Fibroblast of lung (primary cell): ENCODE data around the gene TPD52L1. TPM values are rescaled to one million over a fixed set of nuclear protein-coding genes. Genes with fewer than 3 reads are reported as not detected.

Experiments
- DNase-seq, 2 donors: peaks; one replicate each; pipeline versions ENCODE4 v3.0.0 to v3.0.0-alpha.2; 2010; ENCODE audit warnings: low read depth in 2 of 2
- H2AFZ ChIP-seq: 2 replicates; pipeline ENCODE4 v1.5.1; 2012; ENCODE audit warnings: low read length, control low read depth, inconsistent platforms
- H3K27ac ChIP-seq: 2 replicates; pipeline ENCODE4 v1.5.1; 2011; ENCODE audit warnings: low read length, control low read depth; ENCODE audit not compliant: insufficient read depth
- H3K27me3 ChIP-seq: 2 replicates; pipeline ENCODE4 v1.5.1; 2011; ENCODE audit warnings: mild to moderate bottlenecking, low read length; ENCODE audit not compliant: control insufficient read depth, insufficient read depth
- H3K36me3 ChIP-seq: 2 replicates; pipeline ENCODE4 v1.5.1; 2011; ENCODE audit warnings: low read length; ENCODE audit not compliant: control insufficient read depth, insufficient read depth
- H3K4me1 ChIP-seq: 2 replicates; pipeline ENCODE4 v1.5.1; 2011; ENCODE audit warnings: low read length; ENCODE audit not compliant: control insufficient read depth, insufficient read depth; ENCODE audit errors: extremely low read depth
- H3K4me2 ChIP-seq: 2 replicates; pipeline ENCODE4 v1.5.1; 2011; ENCODE audit warnings: low read length, control low read depth; ENCODE audit not compliant: insufficient read depth; ENCODE audit errors: extremely low read depth
- H3K4me3 ChIP-seq, 4 experiments: fragments of 200-600 bp in 1 of 4; sonication (generic) in 1 of 4; replicated peaks in 1 of 4; 2 replicates each; pipeline ENCODE4 v1.5.1; 2011 to 2016; ENCODE audit warnings: low read length in 4 of 4, low read depth in 3 of 4, mild to moderate bottlenecking in 3 of 4, control low read depth in 2 of 4, inconsistent platforms in 1 of 4, mixed read lengths in 1 of 4; ENCODE audit not compliant: insufficient read depth in 1 of 4; ENCODE audit errors: control extremely low read depth in 1 of 4
- H3K79me2 ChIP-seq: 2 replicates; pipeline ENCODE4 v1.5.1; 2012; ENCODE audit warnings: mild to moderate bottlenecking, low read length, inconsistent platforms; ENCODE audit not compliant: control insufficient read depth, insufficient read depth
- H3K9ac ChIP-seq: 2 replicates; pipeline ENCODE4 v1.5.1; 2011; ENCODE audit warnings: mild to moderate bottlenecking, low read length, control low read depth; ENCODE audit not compliant: insufficient read depth
- H3K9me3 ChIP-seq: 2 replicates; pipeline ENCODE4 v1.5.1; 2012; ENCODE audit warnings: low read depth, low read length; ENCODE audit not compliant: control insufficient read depth, insufficient read depth
- H4K20me1 ChIP-seq: 2 replicates; pipeline ENCODE4 v1.5.1; 2011; ENCODE audit warnings: low read length; ENCODE audit not compliant: control insufficient read depth, insufficient read depth; ENCODE audit errors: extremely low read depth
- EZH2 ChIP-seq: IDR thresholded peaks from 2 replicates; pipeline ENCODE4 v1.5.1; 2012; ENCODE audit warnings: low read length, control low read depth, mild to moderate bottlenecking; ENCODE audit errors: missing control alignments
- polyA plus RNA-seq, 2 donors: library from polyadenylated mRNA; depleted of rRNA in 1 of 2; stranded (reverse) in 1 of 2; unstranded in 1 of 2; fragments of >200 nt; gene quantifications; 2 replicates each; pipeline ENCODE4 v1.2.1, GENCODE V29; 2011 to 2012; ENCODE audit warnings: missing spikeins in 1 of 2
- total RNA-seq: library from RNA; depleted of rRNA; stranded (reverse); fragments of >200 nt; gene quantifications from 2 replicates; pipeline ENCODE4 v1.2.1, GENCODE V29; 2014
- TF ChIP-seq, protein P1 (sequence below), 2 donors: IDR thresholded peaks in 1 of 2; conservative IDR thresholded peaks in 1 of 2; 1 replicate in 1 of 2; 2 replicates in 1 of 2; pipeline ENCODE4 v1.5.1; 2011 to 2012; ENCODE audit warnings: low read length in 2 of 2, control low read depth in 1 of 2, inconsistent platforms in 1 of 2, low read depth in 1 of 2, mild to moderate bottlenecking in 1 of 2

Gene TPD52L1
- total and polyA plus RNA-seq, 2 donors (not counting 1 experiment from before 2014, with no cell fraction given), result 41.0 to 75.9 TPM

DNA sequence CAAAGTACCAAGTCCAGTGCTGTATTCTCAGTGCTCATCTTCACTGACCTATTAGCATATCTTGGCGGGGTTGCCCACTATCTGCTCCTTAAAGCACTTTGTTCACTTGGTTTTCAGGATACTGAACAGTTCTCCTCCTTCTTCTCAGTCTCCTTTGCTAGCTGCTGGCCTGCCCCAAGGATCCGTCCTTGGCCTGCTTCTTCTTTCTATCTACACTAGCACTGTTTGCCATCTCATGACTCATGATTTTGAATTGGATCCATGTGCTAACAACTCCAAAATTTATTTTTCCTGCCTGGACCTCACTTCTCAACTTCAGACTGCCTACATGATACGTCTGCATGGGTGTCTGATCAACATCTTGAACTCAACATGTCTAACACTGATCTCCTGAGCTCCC lies 15.5 kb downstream of the TPD52L1 start:
- Histone ChIP-seq H4K20me1 (no peaks in the 10 kb centered on the region), H3K4me1 (no peaks in the 10 kb centered on the region), H3K4me3 (no peak overlapping the region), H3K9ac (no peak overlapping the region), H3K79me2 (no peaks in the 10 kb centered on the region), H3K27ac (no peak overlapping the region), H2AFZ (no peak overlapping the region), H3K4me2 (peak overlapping the region; percentile 4), H3K27me3 (no peaks in the 10 kb centered on the region), H3K36me3 (no peaks in the 10 kb centered on the region), H3K9me3 (no peaks in the 10 kb centered on the region)
- TF ChIP-seq, protein P1, sequence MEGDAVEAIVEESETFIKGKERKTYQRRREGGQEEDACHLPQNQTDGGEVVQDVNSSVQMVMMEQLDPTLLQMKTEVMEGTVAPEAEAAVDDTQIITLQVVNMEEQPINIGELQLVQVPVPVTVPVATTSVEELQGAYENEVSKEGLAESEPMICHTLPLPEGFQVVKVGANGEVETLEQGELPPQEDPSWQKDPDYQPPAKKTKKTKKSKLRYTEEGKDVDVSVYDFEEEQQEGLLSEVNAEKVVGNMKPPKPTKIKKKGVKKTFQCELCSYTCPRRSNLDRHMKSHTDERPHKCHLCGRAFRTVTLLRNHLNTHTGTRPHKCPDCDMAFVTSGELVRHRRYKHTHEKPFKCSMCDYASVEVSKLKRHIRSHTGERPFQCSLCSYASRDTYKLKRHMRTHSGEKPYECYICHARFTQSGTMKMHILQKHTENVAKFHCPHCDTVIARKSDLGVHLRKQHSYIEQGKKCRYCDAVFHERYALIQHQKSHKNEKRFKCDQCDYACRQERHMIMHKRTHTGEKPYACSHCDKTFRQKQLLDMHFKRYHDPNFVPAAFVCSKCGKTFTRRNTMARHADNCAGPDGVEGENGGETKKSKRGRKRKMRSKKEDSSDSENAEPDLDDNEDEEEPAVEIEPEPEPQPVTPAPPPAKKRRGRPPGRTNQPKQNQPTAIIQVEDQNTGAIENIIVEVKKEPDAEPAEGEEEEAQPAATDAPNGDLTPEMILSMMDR (conservative IDR thresholded peaks at IDR 0.05 in 1 of 2, IDR thresholded peaks at IDR 0.05 in 1 of 2; ENCODE audit: low read depth in 1 of 2, low read length in 2 of 2), result no peak
- TF ChIP-seq EZH2, result no peak
- DNase-seq, result peak; percentile 52 to 62

DNA sequence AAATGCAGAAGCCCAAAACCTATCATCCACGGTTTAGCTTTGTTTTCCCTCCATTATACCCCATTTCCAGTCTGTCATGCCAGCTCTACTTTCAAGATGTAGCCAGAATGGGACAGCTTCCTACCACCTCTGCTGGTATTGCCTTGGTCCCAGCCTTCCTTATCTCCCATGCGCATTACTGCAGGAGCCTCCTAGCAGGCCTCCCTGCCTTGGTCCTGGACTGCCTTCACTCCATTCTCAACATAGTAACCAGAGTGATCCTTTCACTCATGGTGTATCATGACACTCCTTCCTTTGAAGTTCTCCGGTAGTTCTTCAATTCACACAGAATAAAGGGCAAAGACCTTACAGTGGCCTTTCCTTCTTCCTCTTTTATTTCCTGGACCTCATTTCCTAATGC lies 15.9 kb downstream of the TPD52L1 start:
- no peak overlapping the region for H3K4me2 ChIP-seq
- H3K79me2 ChIP-seq, result no peaks in the 10 kb centered on the region
- no peak overlapping the region for H3K27ac ChIP-seq
- H3K4me3 ChIP-seq, result no peak overlapping the region
- no peaks in the 10 kb centered on the region for H4K20me1 ChIP-seq
- no peaks in the 10 kb centered on the region for H3K27me3 ChIP-seq
- H3K4me1 ChIP-seq, result no peaks in the 10 kb centered on the region
- no peak for DNase-seq
- H3K9me3 ChIP-seq, result no peaks in the 10 kb centered on the region
- no peak for TF ChIP-seq EZH2
- TF ChIP-seq, protein P1 (conservative IDR thresholded peaks at IDR 0.05 in 1 of 2, IDR thresholded peaks at IDR 0.05 in 1 of 2; ENCODE audit: low read depth in 1 of 2, low read length in 2 of 2), result no peak
- no peak overlapping the region for H2AFZ ChIP-seq
- no peaks in the 10 kb centered on the region for H3K36me3 ChIP-seq
- H3K9ac ChIP-seq, result no peak overlapping the region

DNA sequence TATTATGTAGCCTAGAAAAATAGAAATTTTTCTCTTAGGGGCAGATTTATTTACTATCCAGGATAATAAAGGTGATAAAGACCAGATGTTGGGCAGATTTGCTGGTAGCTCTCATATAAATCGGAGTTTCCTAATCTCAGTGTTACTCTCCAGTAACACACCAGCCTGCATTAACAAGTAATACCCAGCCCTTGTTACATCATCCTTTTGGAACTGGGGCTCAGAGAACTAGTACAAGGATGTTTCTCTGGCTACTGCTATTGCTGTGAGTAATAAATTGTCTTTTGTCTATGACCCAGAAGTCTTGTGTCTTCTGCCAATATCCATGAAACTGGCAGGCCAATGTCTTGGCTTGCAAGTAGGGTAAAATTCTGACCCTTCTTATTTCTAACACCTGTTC lies 16.8 kb downstream of the TPD52L1 start:
- TF ChIP-seq, protein P1 (conservative IDR thresholded peaks at IDR 0.05 in 1 of 2, IDR thresholded peaks at IDR 0.05 in 1 of 2; ENCODE audit: low read depth in 1 of 2, low read length in 2 of 2), result no peak
- H3K79me2 ChIP-seq, result no peaks in the 10 kb centered on the region
- H4K20me1 ChIP-seq, result no peaks in the 10 kb centered on the region
- no peaks in the 10 kb centered on the region for H3K4me1 ChIP-seq
- H3K36me3 ChIP-seq, result no peaks in the 10 kb centered on the region
- H3K27me3 ChIP-seq, result no peaks in the 10 kb centered on the region
- no peak overlapping the region for H3K27ac ChIP-seq
- H3K9me3 ChIP-seq, result no peaks in the 10 kb centered on the region
- H2AFZ ChIP-seq, result no peak overlapping the region
- H3K4me2 ChIP-seq, result no peak overlapping the region
- peak; percentile 44 to 72 for DNase-seq
- H3K4me3 ChIP-seq, result no peak overlapping the region
- no peak overlapping the region for H3K9ac ChIP-seq
